GM21529 (cell line): Measurements from ENCODE around the gene CGREF1.
"Not testable (repeated sequence)": the region's sequence is repeated elsewhere in the genome, so short reads cannot be mapped to it uniquely, and the experiment has no call there.

Source experiments
- ATAC-seq: cut with Tn5 transposase; IDR thresholded peaks from one replicate; pipeline ENCODE4 v1.9.1; 2021; ENCODE audit not compliant: unreplicated experiment

The CGREF1 gene

DNA sequence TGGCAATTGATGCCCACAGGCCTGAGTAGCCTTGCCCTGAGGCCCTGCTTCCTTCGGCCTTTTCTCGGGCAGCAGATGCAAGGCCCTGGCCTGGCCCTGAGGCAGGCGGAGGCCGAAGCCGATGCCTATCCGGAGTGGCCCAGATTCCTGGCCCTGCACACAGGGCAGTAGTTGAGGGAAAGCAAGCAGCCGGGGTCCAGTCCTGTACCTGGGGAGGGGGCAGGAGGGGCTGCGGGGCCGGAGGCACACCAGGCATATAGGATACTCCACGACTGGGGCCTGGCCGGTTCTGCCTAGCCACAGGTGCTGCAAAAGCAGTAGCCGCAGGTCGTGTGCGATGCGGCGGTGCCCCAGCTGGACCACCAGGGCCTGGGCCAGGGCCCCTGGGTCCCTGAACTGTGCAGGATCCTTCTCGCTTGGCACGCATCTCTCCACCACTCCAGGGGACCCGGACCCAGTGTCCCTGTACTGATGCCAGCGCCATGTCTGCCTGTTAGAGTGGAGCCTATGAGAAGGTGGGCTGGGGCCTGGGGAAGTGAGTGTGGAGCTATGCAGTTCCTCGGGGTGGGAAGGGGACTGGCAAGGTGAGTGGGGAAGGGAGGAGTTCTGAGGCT lies 18.5 kb upstream of the CGREF1 start:
- ATAC-seq, result no peak

DNA sequence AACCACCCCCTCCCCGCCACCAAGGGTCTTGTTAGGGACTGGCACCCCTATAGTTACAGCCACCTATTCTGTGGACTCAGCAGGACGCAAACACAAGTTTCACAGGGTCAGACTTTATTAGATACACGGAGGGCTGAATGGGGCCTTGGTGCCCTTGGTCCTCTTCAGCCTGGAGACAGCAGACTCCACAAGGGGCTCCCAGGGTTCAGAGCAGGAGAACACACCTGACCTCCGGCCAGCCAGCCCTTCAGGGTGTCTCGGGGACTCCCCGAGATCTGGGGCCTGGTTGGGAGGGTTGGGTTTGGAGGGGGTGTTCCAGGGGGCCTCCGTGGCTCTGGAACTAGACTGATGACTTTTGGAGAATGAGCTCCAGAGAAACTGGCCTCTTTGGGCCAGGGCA lies 17.8 kb upstream of the CGREF1 start:
- ATAC-seq, result no peak

DNA sequence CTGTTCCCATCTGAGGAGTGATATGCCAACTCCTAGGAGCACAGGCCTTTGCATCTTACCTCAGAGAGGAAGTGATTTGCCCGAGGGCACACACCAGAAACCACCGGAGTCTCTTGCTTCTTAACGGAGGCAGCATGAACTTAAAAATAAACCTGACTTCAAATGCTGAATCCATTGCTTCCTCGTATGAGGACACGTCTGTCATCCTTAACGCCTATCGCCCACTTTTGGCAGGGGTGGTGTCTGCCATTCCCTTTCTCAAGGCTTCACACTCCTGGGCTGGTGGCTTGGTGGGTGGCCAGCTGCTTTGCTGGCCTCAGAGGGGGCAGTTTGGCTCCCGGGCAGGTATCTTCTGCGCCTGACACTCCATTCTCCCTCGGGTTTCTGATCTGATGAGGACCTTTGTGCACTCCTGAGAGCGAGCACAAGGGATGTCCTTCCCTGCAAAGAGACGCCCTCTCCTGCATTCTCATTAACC lies 16.6 kb upstream of the CGREF1 start:
- ATAC-seq, result no peak

DNA sequence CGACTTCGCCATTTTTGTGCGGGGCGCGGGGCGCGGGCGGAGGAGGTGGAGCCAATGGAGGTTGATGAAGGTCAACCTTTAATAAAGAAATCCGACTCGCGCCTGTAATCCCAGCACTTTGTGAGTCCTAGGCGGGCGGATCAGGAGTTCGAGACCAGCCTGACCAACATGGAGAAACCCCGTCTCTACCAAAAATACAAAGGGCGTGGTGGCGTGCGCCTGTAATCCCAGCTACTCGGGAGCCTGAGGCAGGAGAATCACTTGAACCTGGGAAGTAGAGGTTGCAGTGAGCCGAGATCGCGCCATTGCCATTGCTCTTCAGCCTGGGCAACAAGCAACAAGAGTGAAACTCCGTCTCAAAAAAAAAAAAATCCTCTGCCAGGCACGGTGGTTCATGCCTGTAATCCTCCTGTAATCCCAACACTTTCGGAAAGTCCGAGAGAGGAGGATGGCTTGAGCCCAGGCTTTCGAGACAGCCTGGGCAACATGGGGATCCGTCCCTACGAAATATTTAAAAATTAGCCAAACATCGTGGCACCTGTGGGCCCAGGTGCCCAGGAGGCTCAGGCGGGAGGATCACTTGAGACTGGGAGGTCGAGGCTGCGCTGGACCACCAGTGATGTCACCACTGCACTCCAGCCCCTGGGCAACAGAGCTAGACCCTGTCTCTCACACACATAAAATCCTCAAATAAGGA lies 16.0 kb upstream of the CGREF1 start:
- no peak for ATAC-seq

DNA sequence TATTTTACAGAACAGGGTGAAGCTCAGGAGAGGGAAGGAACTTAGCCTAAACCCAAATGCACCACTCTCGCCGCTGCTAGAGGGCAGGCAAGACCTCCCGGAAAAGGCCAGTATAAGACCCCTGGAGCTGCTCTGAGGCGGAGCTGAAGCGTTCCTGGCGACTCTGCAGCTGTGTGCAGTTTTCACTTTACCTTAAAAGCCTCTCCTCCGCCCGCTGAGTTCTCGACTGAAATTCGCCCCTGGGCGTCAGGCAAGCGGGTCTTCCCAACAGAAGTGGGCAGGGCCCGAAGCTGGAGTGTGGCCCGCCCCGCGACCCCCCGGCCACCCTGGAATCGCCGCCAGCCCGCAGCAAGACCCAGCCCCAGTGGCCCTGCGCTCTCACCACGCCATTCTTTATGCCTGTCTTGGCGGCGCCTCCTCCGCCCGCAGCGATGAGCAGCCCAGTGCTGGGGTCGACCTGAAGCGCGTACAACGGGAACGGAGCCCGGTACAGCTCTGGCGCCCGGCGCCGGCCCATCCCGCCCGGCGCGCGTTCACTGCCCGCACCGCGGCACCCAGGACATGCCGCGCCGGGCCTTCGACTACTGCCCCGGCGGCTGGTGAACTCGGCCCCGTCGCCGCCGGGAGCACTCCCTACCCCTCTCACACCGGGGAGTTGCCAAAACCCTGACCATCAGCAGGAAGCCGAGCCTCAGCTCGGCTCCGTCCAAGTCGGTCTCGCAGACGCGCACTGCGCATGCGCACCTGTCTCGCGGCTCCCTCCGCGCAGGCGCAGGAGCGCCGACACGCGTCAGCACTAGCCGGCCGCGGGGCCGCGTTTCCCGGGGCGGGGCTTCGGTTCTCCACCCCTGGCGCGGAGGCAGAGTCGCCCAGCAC lies 15.2 kb upstream of the CGREF1 start, which contains the start of gene PREB:
PREB (minus strand) TSS at position 732 of the 876 bp plus-strand sequence; CDS start at position 517, 215 bp downstream.
- ATAC-seq, result peak; percentile 85

DNA sequence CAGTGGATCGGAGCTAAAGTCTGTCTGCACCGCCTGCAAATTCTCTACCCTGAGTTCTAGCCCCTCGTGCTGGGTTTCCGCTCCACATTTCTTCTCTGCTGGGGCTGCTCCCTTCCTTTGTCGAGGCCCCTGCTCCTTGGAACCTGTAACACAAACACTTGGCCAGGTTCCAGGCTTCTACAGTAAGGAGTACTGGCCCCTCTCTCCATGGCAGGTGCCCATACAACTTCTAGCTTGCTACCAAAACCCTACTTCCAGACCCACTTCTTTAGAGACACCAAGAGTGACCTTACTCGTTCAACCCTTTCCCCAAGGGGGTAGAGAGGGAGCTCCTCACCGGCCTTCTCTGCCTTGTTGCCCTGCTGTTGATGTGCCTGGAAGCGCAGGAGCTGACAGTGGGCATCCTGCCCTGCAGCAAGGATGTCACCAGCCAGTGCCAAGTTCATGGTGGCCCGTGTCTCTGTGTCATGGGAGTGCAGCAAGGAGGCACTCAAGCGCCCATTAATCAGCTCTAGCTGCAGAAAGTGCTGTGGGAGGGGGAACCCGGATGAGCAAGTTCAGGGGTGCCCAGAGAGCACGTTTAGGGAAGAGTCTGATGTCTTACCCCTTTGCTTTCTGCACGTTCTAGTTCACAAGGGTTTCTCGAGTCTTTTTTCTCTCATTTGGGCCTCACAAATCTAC lies 14.4 kb upstream of the CGREF1 start:
- no peak for ATAC-seq

DNA sequence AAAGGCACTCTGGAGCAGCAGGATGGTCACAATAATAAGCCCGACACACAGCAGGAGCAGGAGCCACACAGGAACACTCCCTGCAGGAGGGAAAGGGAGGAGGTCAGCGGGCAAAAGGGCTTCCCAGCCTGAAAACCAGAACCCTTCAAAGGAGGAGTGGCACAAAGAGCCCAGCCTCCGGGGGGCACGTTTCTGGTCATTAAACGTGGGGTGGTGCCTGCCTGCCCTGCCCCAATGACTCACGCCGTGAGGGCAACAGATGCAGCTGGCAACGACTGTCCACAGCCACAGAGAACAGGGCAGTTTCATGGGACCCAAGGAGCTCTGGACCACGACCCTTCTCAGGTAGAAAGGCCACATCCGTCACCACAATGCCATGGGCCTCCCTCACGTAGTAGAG lies 12.5 kb upstream of the CGREF1 start:
- ATAC-seq, result no peak

DNA sequence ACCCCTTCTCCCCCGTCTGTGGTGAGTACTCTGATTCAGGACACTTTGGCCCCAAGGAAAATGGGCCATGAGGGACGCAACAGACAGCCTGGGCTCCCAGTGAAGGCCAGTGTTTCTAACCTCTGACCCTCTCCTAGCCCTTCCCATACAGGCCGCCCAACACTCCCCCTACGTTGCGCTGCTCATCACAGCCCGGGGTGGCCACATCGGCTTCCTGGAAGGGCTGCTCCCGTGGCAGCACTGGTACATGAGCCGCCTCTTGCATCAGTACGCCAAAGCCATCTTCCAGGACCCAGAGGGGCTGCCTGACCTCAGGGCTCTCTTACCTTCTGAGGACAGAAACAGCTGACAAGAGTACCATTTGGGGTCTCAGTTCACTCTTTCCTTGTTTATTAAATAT lies 11.5 kb upstream of the CGREF1 start:
- no peak for ATAC-seq

DNA sequence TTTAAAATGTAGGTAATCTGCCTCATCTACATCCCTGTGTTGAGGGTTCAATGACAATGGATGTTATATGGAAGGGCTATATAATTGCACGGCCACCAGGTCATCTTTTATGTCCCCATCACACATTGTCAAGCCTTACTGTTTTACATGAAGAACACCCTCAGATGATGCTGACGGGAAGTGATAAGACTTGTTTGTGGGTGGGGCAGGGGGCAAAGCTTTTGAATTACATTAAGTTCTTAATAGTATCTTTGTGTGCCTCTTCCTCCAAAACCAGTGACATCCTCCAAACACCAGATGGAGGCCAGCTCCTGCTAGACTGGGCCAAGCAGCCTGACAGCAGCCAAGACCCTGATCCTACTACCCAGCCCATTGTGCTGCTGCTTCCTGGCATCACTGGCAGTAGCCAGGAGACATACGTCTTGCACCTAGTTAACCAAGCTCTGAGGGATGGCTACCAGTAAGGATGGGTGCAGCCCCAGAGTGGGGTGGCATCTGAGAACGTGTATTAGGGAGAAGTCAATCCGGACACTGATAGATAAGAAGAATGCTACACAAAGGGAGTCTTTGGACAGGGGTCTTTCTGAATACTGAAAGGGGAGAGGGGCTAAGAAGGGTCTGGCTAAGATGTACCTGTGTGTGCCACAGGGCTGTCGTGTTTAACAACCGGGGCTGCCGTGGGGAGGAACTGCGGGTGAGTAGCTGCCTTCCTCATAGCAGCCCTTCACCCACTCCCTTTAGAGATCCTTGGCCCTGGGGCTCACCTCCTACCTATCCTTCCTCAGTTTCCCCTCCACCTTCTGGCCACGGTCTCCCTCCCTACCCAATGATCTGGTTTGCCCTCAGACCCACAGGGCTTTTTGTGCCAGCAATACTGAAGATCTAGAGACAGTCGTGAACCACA lies 10.0 kb upstream of the CGREF1 start:
- ATAC-seq, result no peak

DNA sequence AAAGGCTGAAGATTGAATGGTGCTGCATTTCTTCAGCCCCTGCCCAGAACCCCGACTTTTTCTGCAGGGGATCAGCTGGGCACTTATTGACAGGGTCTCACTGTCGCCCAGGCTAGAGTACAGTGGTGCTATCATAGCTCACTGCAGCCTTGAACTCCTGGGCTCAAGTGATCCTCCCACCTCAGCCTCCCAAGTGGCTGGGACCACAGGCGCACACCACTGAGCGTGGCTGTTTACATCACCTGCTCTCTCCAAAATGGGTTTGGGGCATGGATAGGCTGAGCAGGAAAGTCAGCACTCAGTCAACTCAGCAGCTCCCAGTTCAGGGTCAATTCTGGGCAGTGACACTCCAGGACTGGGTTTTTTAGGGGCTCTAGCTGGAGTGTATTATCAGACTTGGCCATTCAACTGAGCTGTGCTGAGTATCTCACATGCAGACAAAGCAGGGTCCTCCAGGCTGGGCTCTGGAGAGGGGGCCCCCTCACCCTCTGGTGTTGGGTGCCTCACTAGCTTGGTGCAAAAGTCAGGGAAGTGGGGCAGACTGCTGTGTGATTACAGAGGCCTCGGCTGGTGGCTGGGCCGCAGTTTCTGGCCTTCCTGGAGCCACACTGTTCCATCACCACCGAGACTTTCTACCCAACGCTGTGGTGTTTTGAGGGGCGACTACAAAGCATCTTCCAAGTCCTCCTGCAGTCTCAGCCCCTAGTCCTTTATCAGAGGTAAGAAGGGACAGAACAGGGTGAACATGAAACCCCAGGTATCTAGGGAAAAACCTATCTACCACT lies 9.1 kb upstream of the CGREF1 start:
- ATAC-seq, result no peak

DNA sequence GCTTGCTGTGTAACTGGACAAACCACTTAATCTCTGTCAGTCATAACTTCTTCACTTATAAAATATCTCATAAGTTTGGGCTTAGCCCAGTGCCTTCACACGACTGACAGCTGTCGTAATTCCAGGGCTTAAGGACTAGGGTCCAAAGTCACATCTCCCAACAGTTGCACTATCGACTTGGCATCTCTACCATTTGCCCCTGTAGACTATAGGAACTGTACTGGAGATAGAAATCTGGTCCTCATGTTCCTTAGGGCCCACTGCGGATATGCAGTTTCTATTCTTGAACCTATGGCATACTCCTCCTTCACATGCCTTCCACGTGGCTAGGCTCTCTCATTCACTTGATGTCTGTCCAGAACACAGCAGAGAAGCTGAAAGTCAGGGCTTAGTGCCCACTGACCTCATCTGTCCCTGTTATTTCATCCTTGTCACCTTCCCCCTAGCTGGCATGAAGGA lies 7.4 kb upstream of the CGREF1 start:
- no peak for ATAC-seq

DNA sequence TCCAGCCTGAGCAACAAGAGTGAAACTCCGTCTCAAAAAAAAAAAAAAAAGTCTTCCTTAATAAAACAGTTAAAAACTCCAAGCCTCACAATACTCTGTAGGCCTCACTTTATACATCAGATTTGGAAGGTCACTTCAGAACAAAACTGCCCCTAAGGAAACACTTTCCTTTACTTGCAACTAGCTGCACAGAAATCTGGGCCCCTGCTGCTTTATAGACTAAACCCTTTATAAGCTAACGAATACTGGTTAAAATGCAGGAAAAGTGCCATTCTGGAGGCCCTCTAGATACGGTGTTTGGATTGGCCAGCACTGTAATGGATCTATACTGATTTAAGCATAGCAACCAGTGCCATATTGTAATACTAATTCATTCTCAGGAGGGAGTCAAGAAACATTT lies 6.2 kb upstream of the CGREF1 start:
- no peak for ATAC-seq

DNA sequence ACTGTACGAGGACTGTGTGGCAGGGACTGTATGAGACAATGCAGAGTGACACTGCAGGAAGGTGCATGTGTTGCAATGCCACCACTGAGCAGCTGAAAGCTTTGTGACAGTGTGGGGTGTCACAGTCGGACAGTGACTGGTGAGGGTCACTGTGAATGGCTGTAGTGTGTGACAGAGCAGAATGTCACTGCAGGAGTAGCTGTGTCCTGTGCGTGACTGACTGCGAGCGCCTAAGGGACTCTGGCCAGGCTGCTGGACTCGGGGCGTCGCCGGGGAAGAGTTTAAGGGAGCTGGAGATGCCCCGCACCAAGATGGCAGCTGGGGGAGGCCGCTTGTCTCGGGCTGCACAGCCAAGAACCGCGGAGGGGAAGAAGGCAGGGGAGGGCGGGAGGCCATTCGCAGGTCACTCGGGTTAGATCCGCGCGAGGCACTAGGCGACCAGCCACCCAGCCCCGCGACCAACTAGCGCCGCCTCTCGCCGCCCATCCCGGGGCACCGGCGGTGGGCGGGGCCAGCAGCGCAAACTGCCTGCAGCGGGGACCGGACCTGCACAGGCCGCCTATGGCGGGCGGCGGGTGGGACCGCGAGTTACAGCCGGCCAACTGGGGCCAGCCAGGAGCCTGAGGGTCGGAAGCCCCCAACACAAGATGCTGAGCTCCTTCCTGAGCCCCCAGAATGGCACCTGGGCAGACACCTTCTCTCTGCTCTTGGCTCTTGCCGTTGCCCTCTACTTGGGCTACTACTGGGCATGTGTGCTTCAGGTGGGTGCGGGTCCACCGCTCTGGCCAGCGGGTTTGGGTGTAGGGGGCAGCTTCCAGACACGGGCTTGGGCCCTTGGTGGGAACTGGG lies 4.6 kb upstream of the CGREF1 start, which contains the start of gene ABHD1:
ABHD1 (plus strand) TSS at position 514 of the 849 bp plus-strand sequence; CDS start at position 648, 134 bp downstream.
- ATAC-seq, result no peak

DNA sequence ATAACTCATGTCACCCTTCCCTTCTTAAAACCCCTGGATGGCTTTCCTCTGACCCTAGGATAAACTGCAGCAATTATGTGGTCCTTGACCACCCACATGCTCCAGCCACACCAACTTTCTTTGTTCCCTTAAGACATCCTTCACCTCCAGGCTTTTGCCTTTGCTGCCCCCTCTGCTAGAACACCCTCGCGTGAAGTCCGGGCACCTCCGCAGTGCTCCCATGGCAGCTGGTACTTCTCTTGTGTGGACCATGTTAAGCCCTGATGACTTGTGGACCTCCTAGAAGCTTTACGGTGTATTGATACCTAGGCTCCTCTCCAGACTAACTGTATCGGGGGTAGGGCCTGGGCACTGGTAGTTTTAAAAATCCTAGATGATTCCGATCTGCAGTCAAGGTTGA lies 3.9 kb upstream of the CGREF1 start:
- ATAC-seq, result no peak

DNA sequence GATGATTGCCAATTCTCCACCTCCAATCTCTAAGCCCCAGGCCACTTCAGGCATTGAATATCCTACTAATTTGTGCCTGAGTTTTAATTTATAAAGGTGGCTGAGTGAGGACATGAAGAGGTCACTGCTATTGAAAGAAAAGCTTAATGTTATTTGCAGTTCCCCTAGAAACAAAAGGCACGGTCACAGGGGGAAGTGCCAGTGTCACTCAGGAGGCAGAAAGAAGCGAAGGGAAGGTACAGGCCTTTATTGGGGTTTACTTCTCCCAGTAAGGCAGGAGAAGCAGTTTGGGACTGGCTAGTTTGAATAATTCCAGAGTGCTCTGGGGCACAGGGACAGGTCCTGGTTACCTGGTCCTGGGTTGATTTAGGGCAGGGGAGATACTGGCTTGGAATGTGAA lies 3.0 kb upstream of the CGREF1 start:
- ATAC-seq, result no peak

DNA sequence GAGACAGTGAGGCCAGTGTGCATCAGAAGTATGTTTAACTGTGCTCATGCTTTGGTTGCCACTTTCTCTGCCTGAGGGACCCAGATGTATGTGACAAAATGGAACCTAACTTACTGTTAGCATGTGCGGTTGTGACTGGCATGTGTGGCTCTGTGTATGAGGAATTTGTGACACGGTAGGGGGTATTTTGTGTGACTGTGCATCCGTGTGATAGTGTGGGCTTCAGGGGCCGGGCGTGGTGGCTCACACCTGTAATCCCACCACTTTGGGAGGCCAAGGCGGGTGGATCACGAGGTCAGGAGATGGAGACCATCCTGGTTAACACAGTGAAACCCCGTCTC lies 372 bp upstream of the CGREF1 start:
- not testable (repeated sequence) for ATAC-seq

DNA sequence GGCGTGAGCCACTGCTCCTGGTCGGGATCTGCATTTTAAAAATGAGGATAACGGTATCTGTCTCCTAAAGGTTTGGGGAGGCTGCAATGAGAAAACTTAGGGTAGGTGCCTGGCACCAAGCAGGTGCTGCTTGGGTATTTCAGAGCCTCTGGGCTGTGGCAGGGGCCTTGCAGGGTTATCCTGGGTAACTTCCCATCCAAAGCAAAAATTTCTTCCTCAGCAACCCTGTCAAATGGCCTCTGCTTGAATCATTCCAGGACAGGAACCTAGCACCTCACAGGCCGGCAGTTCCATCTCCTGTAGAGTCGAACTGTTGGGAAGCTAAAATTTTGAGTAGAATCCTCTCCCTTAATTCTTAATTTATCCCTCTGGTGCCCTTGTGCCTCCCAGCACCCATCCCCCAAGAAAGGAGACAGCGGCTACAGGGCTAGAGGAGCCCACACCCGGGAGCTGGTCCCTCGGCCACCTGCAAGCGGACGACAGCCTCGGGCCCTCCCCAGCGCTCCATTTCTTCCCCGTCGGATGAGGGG lies 868 bp downstream of the CGREF1 start:
- ATAC-seq, result no peak

DNA sequence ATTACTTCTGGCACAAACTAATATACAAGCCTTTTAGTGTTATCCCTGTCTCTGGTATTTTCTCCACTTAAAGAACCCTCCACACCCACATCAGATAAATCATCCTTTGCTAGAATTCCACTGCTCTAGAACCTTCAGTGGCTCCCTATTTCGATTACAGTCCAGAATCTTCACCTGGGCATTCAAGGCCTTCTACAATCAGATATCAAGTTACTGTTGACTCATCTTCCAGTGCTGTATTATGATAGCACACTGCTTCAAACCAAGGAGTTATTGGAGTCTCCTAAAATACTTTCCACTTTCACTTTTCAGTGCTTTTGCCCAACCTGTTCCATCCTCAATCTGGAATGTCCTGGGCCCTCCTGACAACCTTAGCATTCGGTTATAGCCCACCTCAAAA lies 3.4 kb downstream of the CGREF1 start:
- no peak for ATAC-seq
